Caco-2 (cell line): ENCODE results near the gene GLP2R. TPM values are rescaled to one million over a fixed set of nuclear protein-coding genes. Genes with fewer than 3 reads are reported as not detected.

Experiments
- BruUV-seq: library from RNA; stranded (reverse); fragments of 400-500 nt; replicated peaks from 2 replicates; lab custom pipeline; 2021; lab: Mats Ljungman, UMichigan
- CTCF ChIA-PET: fragments of 300-600 bp; sonication (Branson Sonifier 250); formaldehyde crosslinking; loops from one replicate; lab custom pipeline; 2022; ENCODE audit warnings: antibody characterized with exemption; lab: Charles Lee
- POLR2A ChIA-PET: fragments of 300-600 bp; sonication (Branson Sonifier 250); formaldehyde crosslinking; loops from one replicate; lab custom pipeline; 2022; ENCODE audit warnings: antibody characterized with exemption; lab: Charles Lee
- DNase-seq, 2 experiments: peaks; one replicate each; pipeline versions ENCODE4 v3.0.0 to v3.0.0-alpha.2; 2020 to 2022
- H3K27me3 ChIP-seq: replicated peaks from 2 replicates; pipeline ENCODE4 v1.6.0; 2011; ENCODE audit warnings: low read length; ENCODE audit not compliant: control insufficient read depth, insufficient read depth
- H3K36me3 ChIP-seq: 2 replicates; pipeline ENCODE4 v1.5.1; 2011; ENCODE audit warnings: low read length; ENCODE audit not compliant: control insufficient read depth, insufficient read depth
- H3K4me1 ChIP-seq: fragments of 250-450 bp; sonication (Bioruptor Pico); 2 replicates; pipeline ENCODE4 v1.5.1; 2020; ENCODE audit warnings: mild to moderate bottlenecking
- H3K4me3 ChIP-seq: 2 replicates; pipeline ENCODE4 v1.5.1; 2011; ENCODE audit warnings: low read depth, mild to moderate bottlenecking, control low read depth, low read length
- H3K9me3 ChIP-seq: fragments of 250-450 bp; sonication (Bioruptor Pico); 2 replicates; pipeline ENCODE4 v1.5.1; 2020; ENCODE audit warnings: mild to moderate bottlenecking, moderate library complexity
- H3K27ac Mint-ChIP-seq: one replicate; pipeline ENCODE4 v1.8.0; 2022; ENCODE audit warnings: mixed read lengths; ENCODE audit not compliant: unreplicated experiment
- H3K27me3 Mint-ChIP-seq: one replicate; pipeline ENCODE4 v1.8.0; 2022; ENCODE audit warnings: mixed read lengths; ENCODE audit not compliant: insufficient read depth, unreplicated experiment
- H3K36me3 Mint-ChIP-seq: one replicate; pipeline ENCODE4 v1.8.0; 2022; ENCODE audit warnings: mild to moderate bottlenecking, mixed read lengths; ENCODE audit not compliant: insufficient read depth, unreplicated experiment
- H3K4me1 Mint-ChIP-seq: one replicate; pipeline ENCODE4 v1.8.0; 2022; ENCODE audit warnings: low read depth, mixed read lengths; ENCODE audit not compliant: unreplicated experiment
- H3K4me3 Mint-ChIP-seq: one replicate; pipeline ENCODE4 v1.8.0; 2022; ENCODE audit warnings: mild to moderate bottlenecking, moderate library complexity, mixed read lengths; ENCODE audit not compliant: unreplicated experiment
- H3K9me3 Mint-ChIP-seq: one replicate; pipeline ENCODE4 v1.8.0; 2022; ENCODE audit warnings: mixed read lengths; ENCODE audit not compliant: unreplicated experiment
- CTCF ChIP-seq, 2 experiments: fragments of 200-600 bp in 1 of 2; IDR thresholded peaks; 1 replicate in 1 of 2; 2 replicates in 1 of 2; pipeline versions ENCODE4 v1.5.1 to v1.8.0; 2011 to 2022; ENCODE audit warnings: antibody characterized with exemption in 1 of 2, control low read depth in 1 of 2, inconsistent platforms in 1 of 2, low read depth in 1 of 2, low read length in 1 of 2, mild to moderate bottlenecking in 1 of 2, moderate library complexity in 1 of 2; ENCODE audit not compliant: insufficient read depth in 1 of 2, severe bottlenecking in 1 of 2, unreplicated experiment in 1 of 2
- intact Hi-C: fragments of 100-400 bp; cut with micrococcal nuclease; formaldehyde crosslinking; loops from one replicate; pipeline ENCODE4 v1.10.0; 2022; ENCODE audit not compliant: unreplicated experiment
- total RNA-seq: library from RNA; stranded (reverse); gene quantifications from 2 replicates; pipeline ENCODE4 v1.2.3, GENCODE V29; 2022

The GLP2R gene
- total RNA-seq, 1 experiment from 2014 or later, result not detected

- Histone ChIP-seq H3K27me3 (no peaks in the 10 kb centered on the region), H3K4me1 (no peaks in the 10 kb centered on the region), H3K36me3 (no peaks in the 10 kb centered on the region), H3K9me3 (no peaks in the 10 kb centered on the region), H3K4me3 (no peak overlapping the region)
- intact Hi-C loops, result no loop called here
- BruUV-seq, result no TSS peak
- CTCF ChIA-PET, result no interaction called here
- Mint-ChIP-seq H3K9me3 (no peaks in the 10 kb centered on the region), H3K27me3 (peaks cover 7% of the 10 kb centered on the region), H3K4me1 (no peaks in the 10 kb centered on the region), H3K4me3 (no peak overlapping the region), H3K36me3 (no peaks in the 10 kb centered on the region), H3K27ac (no peak overlapping the region)
- TF ChIP-seq CTCF (IDR thresholded peaks at IDR 0.05; ENCODE audit: insufficient read depth in 1 of 2, low read depth in 1 of 2, low read length in 1 of 2, severe bottlenecking in 1 of 2, unreplicated experiment in 1 of 2), result no peak
- DNase-seq, result no peak
- POLR2A ChIA-PET, result no interaction called here
Measured at GRCh38 chr17:9917131-9917530, 91.4 kb downstream of the GLP2R start.

GRCh38 chr17:9917801-9918200 is 92.1 kb downstream of the GLP2R start:
- intact Hi-C loops, result no loop called here
- Histone ChIP-seq H3K9me3 (no peaks in the 10 kb centered on the region), H3K27me3 (no peaks in the 10 kb centered on the region), H3K4me1 (no peaks in the 10 kb centered on the region), H3K4me3 (no peak overlapping the region), H3K36me3 (no peaks in the 10 kb centered on the region)
- DNase-seq, result no peak
- CTCF ChIA-PET, result no interaction called here
- H3K4me1 Mint-ChIP-seq, result no peaks in the 10 kb centered on the region
- H3K9me3 Mint-ChIP-seq, result no peaks in the 10 kb centered on the region
- peaks cover 5% of the 10 kb centered on the region for H3K27me3 Mint-ChIP-seq
- H3K27ac Mint-ChIP-seq, result no peak overlapping the region
- H3K36me3 Mint-ChIP-seq, result no peaks in the 10 kb centered on the region
- POLR2A ChIA-PET, result no interaction called here
- TF ChIP-seq CTCF (IDR thresholded peaks at IDR 0.05; ENCODE audit: insufficient read depth in 1 of 2, low read depth in 1 of 2, low read length in 1 of 2, severe bottlenecking in 1 of 2, unreplicated experiment in 1 of 2), result no peak
- no TSS peak for BruUV-seq
- H3K4me3 Mint-ChIP-seq, result no peak overlapping the region

GRCh38 chr17:9918352-9918751 is 92.6 kb downstream of the GLP2R start:
- BruUV-seq, result no TSS peak
- H3K27ac Mint-ChIP-seq, result no peak overlapping the region
- POLR2A ChIA-PET, result no interaction called here
- Histone ChIP-seq H3K27me3 (no peaks in the 10 kb centered on the region), H3K4me3 (no peak overlapping the region), H3K36me3 (no peaks in the 10 kb centered on the region), H3K9me3 (no peaks in the 10 kb centered on the region), H3K4me1 (no peaks in the 10 kb centered on the region)
- DNase-seq, result no peak
- no peaks in the 10 kb centered on the region for H3K9me3 Mint-ChIP-seq
- no peaks in the 10 kb centered on the region for H3K4me1 Mint-ChIP-seq
- TF ChIP-seq CTCF (IDR thresholded peaks at IDR 0.05; ENCODE audit: insufficient read depth in 1 of 2, low read depth in 1 of 2, low read length in 1 of 2, severe bottlenecking in 1 of 2, unreplicated experiment in 1 of 2), result no peak
- peaks cover 3% of the 10 kb centered on the region for H3K27me3 Mint-ChIP-seq
- no peaks in the 10 kb centered on the region for H3K36me3 Mint-ChIP-seq
- H3K4me3 Mint-ChIP-seq, result no peak overlapping the region
- CTCF ChIA-PET, result no interaction called here
- intact Hi-C loops, result no loop called here
